Fibroblast of villous mesenchyme (primary cell): ENCODE data around the gene CD28. TPM values are rescaled to one million over a fixed set of nuclear protein-coding genes. Genes with fewer than 3 reads are reported as not detected.

Experiments
- DNase-seq: peaks from one replicate; pipeline ENCODE4 v3.0.0-alpha.2; 2010; ENCODE audit warnings: low read depth
- H3K4me3 ChIP-seq: 2 replicates; pipeline ENCODE4 v1.5.1; 2011; ENCODE audit warnings: low read depth, mild to moderate bottlenecking, low read length
- CTCF ChIP-seq: IDR thresholded peaks from 2 replicates; pipeline ENCODE4 v1.5.1; 2012; ENCODE audit warnings: low read depth, mild to moderate bottlenecking, low read length; ENCODE audit not compliant: insufficient read depth
- total RNA-seq: library from RNA; depleted of rRNA; stranded (reverse); fragments of >200 nt; gene quantifications from 2 replicates; pipeline ENCODE4 v1.2.3, GENCODE V29; 2012

Gene CD28
- total RNA-seq, 1 donor: not detected

GRCh38 chr2:203732092-203732952 lies 25.9 kb downstream of the CD28 start:
- TF ChIP-seq CTCF: no peak
- DNase-seq: no peak
- H3K4me3 ChIP-seq: no peak overlapping the region

- no peak for DNase-seq
- TF ChIP-seq CTCF: no peak
- H3K4me3 ChIP-seq: no peak overlapping the region
Measured at GRCh38 chr2:203732953-203733510, 26.6 kb downstream of the CD28 start.

GRCh38 chr2:203733684-203734083 lies 27.2 kb downstream of the CD28 start:
- TF ChIP-seq CTCF: no peak
- DNase-seq: no peak
- no peak overlapping the region for H3K4me3 ChIP-seq

GRCh38 chr2:203734276-203734983 lies 28.0 kb downstream of the CD28 start:
- H3K4me3 ChIP-seq: no peak overlapping the region
- DNase-seq: no peak
- no peak for TF ChIP-seq CTCF

GRCh38 chr2:203737360-203737759 lies 30.9 kb downstream of the CD28 start:
- DNase-seq: no peak
- TF ChIP-seq CTCF: no peak

GRCh38 chr2:203739351-203739750 lies 32.9 kb downstream of the CD28 start:
- no peak for DNase-seq
- no peak for TF ChIP-seq CTCF
- H3K4me3 ChIP-seq: no peak overlapping the region

More at GRCh38 chr2:203737360-203737759, 30.9 kb downstream of the CD28 start:
- H3K4me3 ChIP-seq: no peak overlapping the region
